Fibroblast of villous mesenchyme (primary cell): Measurements from ENCODE around the gene KDM4B. TPM values are rescaled to one million over a fixed set of nuclear protein-coding genes. Genes with fewer than 3 reads are reported as not detected.

Source experiments
- DNase-seq: peaks from one replicate; pipeline ENCODE4 v3.0.0-alpha.2; 2010; ENCODE audit warnings: low read depth
- H3K4me3 ChIP-seq: 2 replicates; pipeline ENCODE4 v1.5.1; 2011; ENCODE audit warnings: low read depth, mild to moderate bottlenecking, low read length
- total RNA-seq: library from RNA; depleted of rRNA; stranded (reverse); fragments of >200 nt; gene quantifications from 2 replicates; pipeline ENCODE4 v1.2.3, GENCODE V29; 2012
- TF ChIP-seq, protein P1 (sequence below): IDR thresholded peaks from 2 replicates; pipeline ENCODE4 v1.5.1; 2012; ENCODE audit warnings: low read depth, mild to moderate bottlenecking, low read length; ENCODE audit not compliant: insufficient read depth

Gene KDM4B
- total RNA-seq, 1 donor: 17.7 TPM

DNA sequence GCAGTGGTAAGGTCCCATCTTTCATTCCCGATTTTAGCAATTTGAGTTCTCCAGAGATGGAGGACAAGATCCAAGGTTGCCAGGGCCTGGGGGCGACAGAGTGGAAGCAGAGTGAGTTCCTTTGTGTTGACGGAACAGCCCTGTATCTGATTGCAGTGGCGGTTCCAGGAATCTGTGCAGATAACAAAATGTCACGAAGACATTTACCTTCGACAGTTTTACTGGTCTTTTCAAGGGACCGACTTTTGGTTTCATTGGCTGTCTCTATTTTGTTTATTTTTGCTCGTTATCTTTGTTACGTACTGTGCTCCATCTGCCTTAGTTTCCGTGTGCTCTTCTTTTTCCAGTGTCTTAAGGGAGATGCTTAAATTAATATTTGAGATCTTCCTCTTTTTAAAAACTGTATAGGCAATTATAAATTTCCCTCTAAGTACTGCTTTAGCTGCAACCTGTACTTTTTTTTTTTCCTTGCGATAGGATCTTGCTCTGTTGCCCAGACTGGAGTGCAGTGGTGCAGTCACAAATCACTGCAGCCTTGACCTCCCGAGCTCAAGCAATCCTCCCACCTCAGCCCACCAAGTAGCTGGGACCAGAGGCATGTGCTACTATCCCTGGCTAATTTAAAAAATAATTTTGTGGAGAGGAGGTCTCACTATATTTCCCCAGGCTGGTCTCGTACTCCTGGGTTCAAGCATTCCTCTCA lies 23.2 kb downstream of the KDM4B start:
- no peak overlapping the region for H3K4me3 ChIP-seq
- TF ChIP-seq, protein P1, sequence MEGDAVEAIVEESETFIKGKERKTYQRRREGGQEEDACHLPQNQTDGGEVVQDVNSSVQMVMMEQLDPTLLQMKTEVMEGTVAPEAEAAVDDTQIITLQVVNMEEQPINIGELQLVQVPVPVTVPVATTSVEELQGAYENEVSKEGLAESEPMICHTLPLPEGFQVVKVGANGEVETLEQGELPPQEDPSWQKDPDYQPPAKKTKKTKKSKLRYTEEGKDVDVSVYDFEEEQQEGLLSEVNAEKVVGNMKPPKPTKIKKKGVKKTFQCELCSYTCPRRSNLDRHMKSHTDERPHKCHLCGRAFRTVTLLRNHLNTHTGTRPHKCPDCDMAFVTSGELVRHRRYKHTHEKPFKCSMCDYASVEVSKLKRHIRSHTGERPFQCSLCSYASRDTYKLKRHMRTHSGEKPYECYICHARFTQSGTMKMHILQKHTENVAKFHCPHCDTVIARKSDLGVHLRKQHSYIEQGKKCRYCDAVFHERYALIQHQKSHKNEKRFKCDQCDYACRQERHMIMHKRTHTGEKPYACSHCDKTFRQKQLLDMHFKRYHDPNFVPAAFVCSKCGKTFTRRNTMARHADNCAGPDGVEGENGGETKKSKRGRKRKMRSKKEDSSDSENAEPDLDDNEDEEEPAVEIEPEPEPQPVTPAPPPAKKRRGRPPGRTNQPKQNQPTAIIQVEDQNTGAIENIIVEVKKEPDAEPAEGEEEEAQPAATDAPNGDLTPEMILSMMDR: no peak

DNA sequence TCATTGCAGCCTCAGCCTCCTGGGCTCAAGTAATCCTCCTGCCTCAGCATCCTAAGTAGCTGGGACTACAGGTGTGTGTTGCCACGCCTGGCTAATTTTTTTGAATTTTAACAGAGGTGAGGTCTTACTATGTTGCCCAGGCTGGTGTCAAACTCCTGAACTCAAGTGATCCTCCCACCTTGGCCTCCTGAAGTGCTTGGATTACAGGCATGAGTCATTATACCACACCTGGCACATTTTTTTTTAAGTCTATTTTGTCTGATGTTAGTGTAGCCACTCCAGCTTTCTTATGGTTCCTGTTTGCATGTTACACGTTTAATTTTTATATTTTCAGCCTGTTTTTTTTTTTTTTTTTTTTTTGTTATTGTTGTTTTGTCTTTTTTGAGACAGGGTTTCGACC lies 24.8 kb downstream of the KDM4B start:
- no peak for DNase-seq
- TF ChIP-seq, protein P1: no peak

More for the DNA sequence above, 23.2 kb downstream of the KDM4B start:
- DNase-seq: no peak

DNA sequence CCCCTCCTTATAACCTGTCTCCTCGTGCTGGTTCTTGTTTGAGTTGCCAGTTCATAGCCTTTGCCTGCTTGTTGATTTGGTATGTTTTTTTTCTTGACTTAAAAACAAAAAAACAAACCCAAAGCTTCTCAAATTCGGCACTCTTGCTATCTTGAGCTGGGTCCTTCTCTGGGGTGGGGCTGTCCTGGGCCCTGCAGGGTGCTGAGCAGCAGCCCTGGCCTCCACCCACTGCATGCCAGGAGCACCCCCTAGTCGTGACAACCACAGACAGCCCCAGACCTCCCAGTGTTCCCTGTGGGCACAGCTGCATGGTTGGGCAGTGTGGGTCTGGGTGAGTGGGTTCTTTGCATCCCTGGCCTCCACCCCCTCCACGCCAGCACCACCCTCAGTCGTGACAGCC lies 27.8 kb downstream of the KDM4B start:
- DNase-seq: no peak
- TF ChIP-seq, protein P1: no peak

More for the DNA sequence above, 24.8 kb downstream of the KDM4B start:
- no peak overlapping the region for H3K4me3 ChIP-seq

DNA sequence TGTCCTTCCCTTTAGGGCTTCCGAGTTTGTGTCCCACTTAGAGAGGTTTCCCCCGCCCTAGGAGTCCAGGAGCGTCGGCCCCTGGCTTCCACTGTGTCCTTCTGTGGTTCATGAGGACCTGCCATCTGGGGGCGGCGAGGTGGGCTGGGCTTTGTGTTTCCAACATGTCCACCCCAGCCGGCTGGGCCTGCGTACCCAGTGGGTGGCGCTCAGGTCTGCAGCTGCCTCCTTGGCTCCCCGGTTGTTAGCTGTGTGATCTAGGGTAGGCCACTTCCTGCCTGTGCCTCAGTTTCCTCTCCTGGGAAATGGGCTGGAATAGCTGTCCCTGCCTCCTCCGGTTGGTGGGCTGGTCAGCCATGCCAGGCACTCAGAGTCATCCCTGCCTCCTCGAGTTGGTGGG lies 28.4 kb downstream of the KDM4B start:
- TF ChIP-seq, protein P1: no peak
- H3K4me3 ChIP-seq: no peak overlapping the region
- no peak for DNase-seq

More for the DNA sequence above, 27.8 kb downstream of the KDM4B start:
- no peak overlapping the region for H3K4me3 ChIP-seq

DNA sequence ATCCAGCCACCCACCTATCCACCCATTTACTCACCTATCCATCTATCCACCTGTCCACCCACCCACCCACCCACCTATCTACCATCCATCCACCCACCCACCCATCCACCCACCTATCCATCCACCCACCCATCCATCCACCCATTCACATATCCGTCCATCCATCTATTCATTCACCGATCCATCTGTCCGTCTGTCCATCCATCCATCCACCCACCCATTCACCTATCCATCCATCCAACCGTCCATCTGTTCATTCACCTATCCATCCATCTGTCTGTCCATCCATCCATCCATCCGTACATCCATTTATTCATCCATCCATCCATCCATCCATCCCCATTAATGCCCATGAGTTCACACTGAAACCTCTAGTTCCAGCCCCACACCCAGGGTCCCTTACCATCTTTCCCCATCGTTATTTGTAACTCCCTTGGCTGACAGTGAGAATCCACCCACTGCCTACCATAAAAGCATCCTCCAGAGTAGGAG lies 31.3 kb downstream of the KDM4B start:
- TF ChIP-seq, protein P1: no peak
- no peak for DNase-seq
- no peak overlapping the region for H3K4me3 ChIP-seq

DNA sequence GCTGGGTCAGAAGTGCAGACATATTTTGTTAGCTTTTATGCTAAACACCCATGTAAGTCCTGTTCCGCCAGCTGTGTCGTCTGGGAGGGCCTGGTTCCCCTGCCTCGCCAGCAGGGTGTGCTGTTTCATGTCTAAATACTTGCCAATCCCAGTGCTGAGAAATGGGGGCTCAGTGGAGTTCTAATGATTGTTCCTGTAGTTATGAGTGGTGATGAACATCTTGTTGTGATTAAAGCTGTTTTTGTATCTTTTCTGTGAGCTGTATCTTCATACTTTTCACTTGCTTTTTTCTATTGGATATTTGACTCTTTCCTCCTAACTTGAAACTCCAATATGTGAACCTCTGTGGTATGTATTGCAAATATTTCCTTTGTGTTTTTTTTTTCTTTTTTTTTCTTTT lies 32.7 kb downstream of the KDM4B start:
- H3K4me3 ChIP-seq: no peak overlapping the region
- TF ChIP-seq, protein P1: peak; percentile 76
- peak; percentile 64 for DNase-seq
